Right lobe of liver (tissue), 6 donors: ENCODE results near the gene CAMTA1. TPM values are rescaled to one million over a fixed set of nuclear protein-coding genes. Genes with fewer than 3 reads are reported as not detected.

Experiments
- ATAC-seq, 4 donors: fragments of 200-7000 bp; cut with Tn5 transposase; one replicate each; pipeline ENCODE4 v1.9.1; 2020; ENCODE audit warnings: mild to moderate bottlenecking in 4 of 4, moderate library complexity in 4 of 4
- DNase-seq, 3 donors: peaks; one replicate each; pipeline ENCODE4 v3.0.0-alpha.2; 2020
- H3K27ac ChIP-seq, 3 donors: fragments of 200-600 bp; one replicate each; pipeline ENCODE4 v1.8.0; 2022
- H3K27me3 ChIP-seq, 2 donors: fragments of 200-600 bp; one replicate each; pipeline ENCODE4 v1.8.0; 2022
- H3K36me3 ChIP-seq, 4 donors: fragments of 200-600 bp; sonication (generic) in 1 of 4; one replicate each; pipeline versions ENCODE4 v1.5.1 to v1.8.0; 2017 to 2022; ENCODE audit warnings: control low read depth in 1 of 4
- H3K4me1 ChIP-seq, 4 donors: fragments of 200-600 bp; sonication (generic) in 1 of 4; one replicate each; pipeline versions ENCODE4 v1.5.1 to v1.8.0; 2017 to 2022; ENCODE audit warnings: control low read depth in 1 of 4
- H3K4me3 ChIP-seq, 3 donors: fragments of 200-600 bp; one replicate each; pipeline ENCODE4 v1.8.0; 2022
- H3K9me3 ChIP-seq, 4 donors: fragments of 200-600 bp; sonication (generic) in 1 of 4; one replicate each; pipeline versions ENCODE4 v1.5.1 to v1.8.0; 2017 to 2022; ENCODE audit warnings: control low read depth in 1 of 4
- CTCF ChIP-seq, 4 donors: fragments of 200-600 bp in 3 of 4; fragments of 450-650 bp in 1 of 4; IDR thresholded peaks; one replicate each; pipeline versions ENCODE4 v1.5.1 to v1.8.0; 2016 to 2022; ENCODE audit warnings: antibody characterized with exemption in 4 of 4, mild to moderate bottlenecking in 2 of 4
- POLR2A ChIP-seq: fragments of 450-650 bp; IDR thresholded peaks from one replicate; pipeline ENCODE4 v1.6.1; 2017; ENCODE audit warnings: antibody characterized with exemption, mild to moderate bottlenecking
- WGBS: methylation state at CpG from one replicate; pipeline ENCODE4 v1.1.6; 2018; ENCODE audit warnings: low coverage, low lambda C conversion rate; ENCODE audit not compliant: insufficient coverage; ENCODE audit errors: missing lambda C conversion rate; 5-methylcytosine and 5-hydroxymethylcytosine counted together
- intact Hi-C, 2 donors: fragments of 100-400 bp; cut with DNase I; formaldehyde crosslinking; loops; one replicate each; pipeline versions ENCODE4 v1.11.2 to v1.14.1; 2022
- total RNA-seq, 6 experiments: library from RNA; depleted of rRNA in 2 of 6; stranded (reverse); fragments of >200 nt in 2 of 6; fragmentation: NEBNext Ultra II Directional in 3 of 6; extraction: Animal tissue kit (Norgen Biotek cat#: 25700) in 3 of 6; gene quantifications; one replicate each; pipeline versions ENCODE4 v1.1.0 to v1.2.4, GENCODE V29; 2016 to 2023
- donor health status: DM: no; HTN: yes; CAD: no.
- donor health status: DM: no; HTN: no; CAD: no.
- donor health status: DM: no; HTN: no; CAD: no.
- donor health status: DM: no; HTN: yes; CAD: no.
- donor health status: DM: no; HTN: yes; CAD: no.

The CAMTA1 gene
- total RNA-seq, 6 experiments from 2014 or later = 32.3 to 49.4 (median 37.2) TPM

- 93% methylated on average over 6 of the region's 19 CpGs for WGBS
- Histone ChIP-seq H3K27me3 (no peaks in the 10 kb centered on the region), H3K9me3 (no peaks in the 10 kb centered on the region), H3K4me3 (no peak overlapping the region), H3K36me3 (no peaks in the 10 kb centered on the region), H3K27ac (no peak overlapping the region), H3K4me1 (peaks cover 0 to 5% (median 0%) of the 10 kb centered on the region in 4 donors)
- no peak for TF ChIP-seq POLR2A
- TF ChIP-seq CTCF (IDR thresholded peaks at IDR 0.05) = no peak
- peak in 1 of 3 donors; percentile 12 for DNase-seq
- intact Hi-C loops = loop anchor here in 1 of 2 donors (10.0 kb wide), 1 partner anchor 219 kb away; no protein-coding TSS in a partner anchor
- no peak for ATAC-seq
Observed at GRCh38 chr1:7675431-7676273, 890.4 kb downstream of the CAMTA1 start.

GRCh38 chr1:7676274-7676945 lies 891.2 kb downstream of the CAMTA1 start:
- Histone ChIP-seq H3K9me3 (no peaks in the 10 kb centered on the region), H3K27ac (no peak overlapping the region), H3K36me3 (no peaks in the 10 kb centered on the region), H3K4me1 (peaks cover 0 to 5% (median 0%) of the 10 kb centered on the region in 4 donors), H3K27me3 (no peaks in the 10 kb centered on the region), H3K4me3 (no peak overlapping the region)
- peak in 2 of 3 donors; percentile 4 to 16 for DNase-seq
- 80% methylated on average over 1 of the region's 15 CpGs for WGBS
- TF ChIP-seq CTCF (IDR thresholded peaks at IDR 0.05) = no peak
- TF ChIP-seq POLR2A = no peak
- no peak for ATAC-seq
- intact Hi-C loops = loop anchor here in 1 of 2 donors (10.0 kb wide), 1 partner anchor 218 kb away; no protein-coding TSS in a partner anchor

- peaks cover 0 to 5% (median 0%) of the 10 kb centered on the region in 4 donors for H3K4me1 ChIP-seq
- ATAC-seq = no peak
- TF ChIP-seq CTCF (IDR thresholded peaks at IDR 0.05) (no peak), POLR2A (no peak)
- no peak overlapping the region for H3K4me3 ChIP-seq
- intact Hi-C loops = loop anchor here in 1 of 2 donors (10.0 kb wide), 1 partner anchor 218 kb away; no protein-coding TSS in a partner anchor
- no peaks in the 10 kb centered on the region for H3K36me3 ChIP-seq
- H3K9me3 ChIP-seq = no peaks in the 10 kb centered on the region
- WGBS = 68% methylated on average over 4 of the region's 7 CpGs
- H3K27me3 ChIP-seq = no peaks in the 10 kb centered on the region
- H3K27ac ChIP-seq = no peak overlapping the region
- no peak for DNase-seq
Observed at GRCh38 chr1:7677111-7677510, 891.9 kb downstream of the CAMTA1 start.

- no peaks in the 10 kb centered on the region for H3K27me3 ChIP-seq
- intact Hi-C loops = loop anchor here in 1 of 2 donors (10.0 kb wide), 1 partner anchor 217 kb away; no protein-coding TSS in a partner anchor
- WGBS = 80% methylated on average over 1 of the region's 10 CpGs
- H3K9me3 ChIP-seq = no peaks in the 10 kb centered on the region
- peaks cover 0 to 5% (median 0%) of the 10 kb centered on the region in 4 donors for H3K4me1 ChIP-seq
- no peak for ATAC-seq
- TF ChIP-seq CTCF (IDR thresholded peaks at IDR 0.05) = no peak
- no peak for TF ChIP-seq POLR2A
- H3K36me3 ChIP-seq = no peaks in the 10 kb centered on the region
- DNase-seq = no peak
- H3K27ac ChIP-seq = no peak overlapping the region
- H3K4me3 ChIP-seq = no peak overlapping the region
Observed at GRCh38 chr1:7677815-7678214, 892.6 kb downstream of the CAMTA1 start.
